Measurements from ENCODE around the gene CMTM3.
A peak's percentile ranks its signal among the peaks of the same experiment; 100 is the strongest.

The CMTM3 gene

GRCh38 chr16:66604376-66605176 lies at the start of gene CMTM3:
Gene CMTM3 (plus strand): TSS chr16:66604704. CDS start chr16:66604806, 102 bp downstream.
- DNase-seq (ENCODE audit: low spot score) = no peak
- Histone ChIP-seq H3K27ac (peak within 1 kb of the TSS; percentile 88 to 92), H3K4me3 (peak within 1 kb of the TSS; percentile 87)
- TF ChIP-seq CTCF (IDR thresholded peaks at IDR 0.05) = peak; percentile 77

- no peak for TF ChIP-seq CTCF (IDR thresholded peaks at IDR 0.05)
- H3K4me3 ChIP-seq = no peak overlapping the region
- no peak for DNase-seq (ENCODE audit: low spot score)
- no peak overlapping the region for H3K27ac ChIP-seq
Measured at GRCh38 chr16:66560107-66560506, 44.4 kb upstream of the CMTM3 start.

- no peak overlapping the region for H3K4me3 ChIP-seq
- no peak for TF ChIP-seq CTCF (IDR thresholded peaks at IDR 0.05)
- no peak for DNase-seq (ENCODE audit: low spot score)
- no peak overlapping the region for H3K27ac ChIP-seq
Measured at GRCh38 chr16:66561381-66562080, 43.0 kb upstream of the CMTM3 start.

DNA sequence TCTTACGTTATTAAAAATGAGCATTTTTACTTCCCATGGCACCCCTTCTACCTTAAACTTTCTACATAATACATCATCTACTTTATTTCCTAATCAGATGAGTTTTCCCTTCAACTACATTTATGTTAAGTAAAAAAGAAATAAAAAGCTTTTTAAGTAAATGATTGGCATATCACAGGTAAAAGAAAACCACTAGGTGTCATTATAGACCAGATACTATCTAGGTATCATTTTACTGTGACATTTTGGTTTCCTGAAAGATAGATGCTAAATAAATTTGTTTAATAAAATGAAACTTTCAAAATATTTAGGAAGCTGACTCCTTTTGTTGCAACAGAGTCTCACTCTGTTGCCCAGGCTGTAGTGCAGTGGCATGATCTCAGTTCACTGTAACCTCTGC lies 42.1 kb upstream of the CMTM3 start:
- no peak overlapping the region for H3K4me3 ChIP-seq
- TF ChIP-seq CTCF (IDR thresholded peaks at IDR 0.05) = no peak
- DNase-seq (ENCODE audit: low spot score) = no peak
- H3K27ac ChIP-seq = no peak overlapping the region

DNA sequence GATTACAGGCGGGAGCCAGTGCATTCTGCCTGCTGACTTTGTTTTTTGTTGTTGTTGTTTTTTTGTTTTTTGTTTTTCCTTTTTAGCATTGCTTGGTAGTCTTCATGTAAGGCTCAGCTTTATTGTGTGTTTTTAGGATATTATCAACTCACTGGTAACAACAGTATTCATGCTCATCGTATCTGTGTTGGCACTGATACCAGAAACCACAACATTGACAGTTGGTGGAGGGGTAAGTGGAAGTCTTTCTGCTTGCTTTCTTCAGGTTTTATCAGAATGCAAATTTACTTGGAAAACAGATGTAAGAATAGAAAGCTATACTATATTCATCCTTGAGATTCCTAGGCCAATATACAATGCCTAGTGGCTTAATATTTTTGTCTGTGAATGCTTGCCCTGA lies 41.5 kb upstream of the CMTM3 start:
- no peak for DNase-seq (ENCODE audit: low spot score)
- Histone ChIP-seq H3K4me3 (no peak overlapping the region), H3K27ac (no peak overlapping the region)
- no peak for TF ChIP-seq CTCF (IDR thresholded peaks at IDR 0.05)

DNA sequence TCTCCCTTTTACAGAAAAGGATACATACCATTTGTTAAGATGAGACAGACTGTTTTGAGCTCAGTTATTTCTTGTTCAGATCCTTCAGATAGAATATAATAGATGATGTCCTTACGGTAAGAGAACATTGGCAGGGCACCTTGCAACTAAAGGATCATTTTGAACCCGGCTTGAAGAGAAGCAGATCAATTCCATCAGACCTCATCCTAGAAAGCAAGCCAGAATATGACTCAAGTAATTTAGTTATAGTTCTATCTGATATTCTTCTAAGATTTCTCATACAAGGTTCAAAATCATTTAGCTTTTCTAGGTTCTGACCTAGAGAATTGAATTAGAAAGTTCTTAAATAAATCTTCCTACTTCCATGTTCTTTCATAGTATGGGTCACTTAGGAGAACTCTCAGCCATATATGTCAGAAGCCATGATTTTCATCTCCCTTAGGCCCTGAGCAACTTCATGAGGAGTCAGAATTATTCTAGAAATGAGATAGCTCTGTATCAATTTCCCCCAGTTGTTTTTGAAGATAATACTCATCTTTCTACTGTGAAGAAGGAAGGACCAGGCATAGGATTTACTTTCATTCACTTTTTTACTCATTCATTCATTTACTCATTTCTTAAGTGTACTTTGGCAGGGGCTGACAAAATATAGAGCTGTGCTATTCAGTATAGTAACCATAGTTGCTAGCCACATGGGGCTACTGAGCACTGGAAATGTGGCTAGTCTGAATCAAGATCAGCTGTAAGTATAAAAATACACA lies 40.8 kb upstream of the CMTM3 start:
- no peak for TF ChIP-seq CTCF (IDR thresholded peaks at IDR 0.05)
- no peak overlapping the region for H3K27ac ChIP-seq
- DNase-seq (ENCODE audit: low spot score) = no peak
- H3K4me3 ChIP-seq = no peak overlapping the region

All from coronary artery (tissue), 2 donors.